ENCODE measurements around the gene SPATA31D1.

SPATA31D1 gene

DNA sequence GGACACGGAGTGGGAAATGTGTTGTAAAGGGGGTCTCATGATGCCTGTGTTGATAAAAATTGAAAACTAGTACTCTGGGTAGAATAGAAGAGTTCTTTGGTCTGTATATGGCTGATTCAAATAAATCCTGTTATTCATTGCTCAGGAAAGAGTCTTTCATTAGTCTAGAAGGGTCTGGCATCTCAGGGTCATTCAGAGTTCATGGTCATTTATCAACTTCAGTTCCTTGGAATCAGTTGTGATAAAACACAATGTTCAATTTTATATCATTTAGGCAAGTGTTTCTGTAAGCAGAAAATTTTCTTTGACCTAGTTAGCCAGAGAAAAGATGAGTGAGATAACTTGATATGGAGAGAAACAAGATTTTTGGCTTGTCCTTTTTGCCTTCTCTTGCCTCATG is 36.3 kb downstream of the SPATA31D1 start:
- no peak for DNase-seq

DNA sequence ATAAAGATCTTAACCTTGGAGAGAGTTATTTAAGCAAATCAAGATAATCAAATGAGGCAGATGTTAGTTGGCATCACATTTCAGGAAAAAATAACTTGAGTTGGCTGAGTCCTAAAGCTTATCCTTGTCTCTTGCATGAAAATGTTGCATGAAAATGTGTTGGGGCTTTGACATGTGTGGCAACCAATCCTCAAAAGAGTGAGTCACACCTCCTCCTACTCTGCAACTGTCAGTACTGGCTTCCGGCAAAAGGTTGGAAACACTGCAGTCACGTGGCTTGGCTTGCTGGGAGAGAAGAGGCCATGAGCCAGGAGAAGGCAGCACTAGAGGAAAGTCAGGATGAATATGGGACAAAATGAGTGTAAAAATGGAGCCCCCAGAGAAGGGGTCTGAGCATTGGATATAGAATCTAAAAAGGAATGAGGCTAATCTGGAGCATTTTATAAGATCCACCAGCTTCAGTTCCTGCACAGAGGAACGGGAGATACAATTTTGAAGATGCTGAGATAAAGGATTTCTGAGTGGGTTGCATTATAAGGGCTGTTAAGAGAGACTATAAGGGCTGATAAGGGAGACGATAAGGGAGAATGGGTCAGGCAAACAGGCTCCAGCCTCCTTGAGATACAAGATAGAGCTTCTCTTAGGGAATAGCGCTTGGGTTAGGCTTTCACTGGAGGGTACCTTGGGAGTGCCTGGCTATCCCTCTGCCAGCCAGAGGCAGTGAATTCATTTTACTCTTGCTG is 43.1 kb downstream of the SPATA31D1 start:
- DNase-seq = no peak

DNA sequence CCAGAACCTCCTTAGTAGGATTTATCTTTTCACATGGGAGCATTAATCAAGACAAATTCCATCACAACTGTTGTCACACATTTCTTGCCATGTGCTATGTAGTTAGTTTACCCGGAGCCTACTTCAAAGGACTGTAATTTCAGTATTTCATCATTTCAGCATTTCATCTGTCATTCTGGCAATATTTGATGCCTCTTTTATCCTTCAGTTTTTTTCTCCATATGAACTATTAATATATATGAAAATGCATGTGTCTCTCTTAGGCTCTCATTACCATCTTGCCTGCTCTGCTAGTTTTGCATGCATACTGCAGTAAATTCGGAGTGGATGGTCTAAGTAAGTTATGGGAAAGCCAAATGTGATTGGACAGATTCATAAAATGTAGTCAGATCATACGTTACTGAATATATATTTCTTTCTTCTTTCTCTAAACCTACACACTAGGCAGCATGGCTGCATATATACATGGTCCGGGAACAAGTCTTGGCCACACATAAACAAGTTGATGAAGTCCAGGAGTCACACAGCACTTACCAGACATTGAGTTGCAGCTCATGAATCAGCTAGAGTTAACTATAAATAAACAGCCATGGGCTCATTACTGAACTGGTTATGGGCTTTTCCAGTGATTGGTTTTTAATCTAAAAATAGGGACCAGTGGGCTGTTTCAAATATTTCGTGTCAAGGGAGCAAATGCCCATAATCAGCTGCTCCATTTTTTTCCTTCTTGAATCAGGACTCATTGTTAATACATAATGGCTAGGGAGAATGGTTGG is 46.6 kb downstream of the SPATA31D1 start:
- no peak for DNase-seq

- DNase-seq = no peak
Observed at GRCh38 chr9:82036086-82036485, 47.5 kb downstream of the SPATA31D1 start.

- DNase-seq = no peak
Observed at GRCh38 chr9:82037126-82037525, 48.6 kb downstream of the SPATA31D1 start.

DNA sequence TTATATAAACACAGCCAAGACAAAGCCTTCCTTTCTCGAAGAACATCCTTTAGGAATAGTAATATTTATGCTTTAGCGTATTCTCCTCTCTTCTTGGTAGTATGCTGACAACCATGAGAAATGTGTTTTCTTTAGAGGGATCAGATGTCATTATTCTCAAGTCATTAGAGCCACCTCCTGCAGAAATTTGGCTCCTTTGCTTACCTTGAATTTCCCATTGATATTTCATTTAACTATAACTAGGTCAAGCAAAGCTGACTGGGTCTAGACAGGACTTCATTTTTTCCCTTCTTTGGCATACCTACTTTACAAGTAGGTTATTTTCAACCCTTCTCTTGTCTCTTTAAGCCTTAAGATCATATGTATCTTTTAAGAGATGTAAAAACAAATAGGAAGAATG is 50.3 kb downstream of the SPATA31D1 start:
- DNase-seq = no peak
